NB4 (cell line): Measurements from ENCODE around the gene VTN.

Experiments used
- MYC ChIP-seq: IDR thresholded peaks from 2 replicates; pipeline ENCODE4 v1.6.1; 2011; ENCODE audit warnings: low read depth, low read length
- POLR2A ChIP-seq: IDR thresholded peaks from 2 replicates; pipeline ENCODE4 v1.6.1; 2011; ENCODE audit warnings: mild to moderate bottlenecking; ENCODE audit not compliant: insufficient read length; ENCODE audit errors: extremely low read depth
- TF ChIP-seq, protein P1 (sequence below): IDR thresholded peaks from one replicate; pipeline ENCODE4 v1.5.1; 2012; ENCODE audit warnings: low read depth, low read length
- TF ChIP-seq, protein P2 (sequence below): IDR thresholded peaks from 2 replicates; pipeline ENCODE4 v1.6.1; 2011; ENCODE audit warnings: low read depth, low read length

DNA sequence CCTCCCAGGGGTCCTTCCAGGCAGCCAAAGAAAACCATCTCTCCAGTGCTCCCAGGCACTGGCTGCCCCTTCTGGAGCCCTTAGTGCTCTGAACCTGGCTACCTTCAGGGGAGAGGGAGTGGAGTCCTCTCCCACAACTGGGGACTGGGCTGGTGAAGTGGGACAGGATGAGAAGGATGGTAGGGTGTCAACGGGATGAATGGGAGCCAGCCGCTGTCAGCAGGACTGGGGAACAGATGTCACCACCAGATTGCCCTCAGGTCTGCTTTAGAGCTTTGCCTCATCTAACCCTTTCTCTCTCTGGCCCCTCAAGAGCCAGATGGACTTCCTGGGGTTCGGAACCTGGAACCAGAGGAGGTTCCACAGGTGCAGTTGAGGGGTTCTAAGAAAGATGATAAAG lies 4.6 kb downstream of the VTN start:
- TF ChIP-seq, protein P1, sequence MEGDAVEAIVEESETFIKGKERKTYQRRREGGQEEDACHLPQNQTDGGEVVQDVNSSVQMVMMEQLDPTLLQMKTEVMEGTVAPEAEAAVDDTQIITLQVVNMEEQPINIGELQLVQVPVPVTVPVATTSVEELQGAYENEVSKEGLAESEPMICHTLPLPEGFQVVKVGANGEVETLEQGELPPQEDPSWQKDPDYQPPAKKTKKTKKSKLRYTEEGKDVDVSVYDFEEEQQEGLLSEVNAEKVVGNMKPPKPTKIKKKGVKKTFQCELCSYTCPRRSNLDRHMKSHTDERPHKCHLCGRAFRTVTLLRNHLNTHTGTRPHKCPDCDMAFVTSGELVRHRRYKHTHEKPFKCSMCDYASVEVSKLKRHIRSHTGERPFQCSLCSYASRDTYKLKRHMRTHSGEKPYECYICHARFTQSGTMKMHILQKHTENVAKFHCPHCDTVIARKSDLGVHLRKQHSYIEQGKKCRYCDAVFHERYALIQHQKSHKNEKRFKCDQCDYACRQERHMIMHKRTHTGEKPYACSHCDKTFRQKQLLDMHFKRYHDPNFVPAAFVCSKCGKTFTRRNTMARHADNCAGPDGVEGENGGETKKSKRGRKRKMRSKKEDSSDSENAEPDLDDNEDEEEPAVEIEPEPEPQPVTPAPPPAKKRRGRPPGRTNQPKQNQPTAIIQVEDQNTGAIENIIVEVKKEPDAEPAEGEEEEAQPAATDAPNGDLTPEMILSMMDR, result no peak
- TF ChIP-seq, protein P2, sequence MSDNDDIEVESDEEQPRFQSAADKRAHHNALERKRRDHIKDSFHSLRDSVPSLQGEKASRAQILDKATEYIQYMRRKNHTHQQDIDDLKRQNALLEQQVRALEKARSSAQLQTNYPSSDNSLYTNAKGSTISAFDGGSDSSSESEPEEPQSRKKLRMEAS, result no peak
- no peak for TF ChIP-seq POLR2A
- no peak for TF ChIP-seq MYC
